ENCODE measurements around the gene FABP1. TPM values are rescaled to one million over a fixed set of nuclear protein-coding genes. Genes with fewer than 3 reads are reported as not detected.

The FABP1 gene
- total and polyA plus RNA-seq, 2 donors (not counting 1 experiment from before 2014, with no cell fraction given): not detected

DNA sequence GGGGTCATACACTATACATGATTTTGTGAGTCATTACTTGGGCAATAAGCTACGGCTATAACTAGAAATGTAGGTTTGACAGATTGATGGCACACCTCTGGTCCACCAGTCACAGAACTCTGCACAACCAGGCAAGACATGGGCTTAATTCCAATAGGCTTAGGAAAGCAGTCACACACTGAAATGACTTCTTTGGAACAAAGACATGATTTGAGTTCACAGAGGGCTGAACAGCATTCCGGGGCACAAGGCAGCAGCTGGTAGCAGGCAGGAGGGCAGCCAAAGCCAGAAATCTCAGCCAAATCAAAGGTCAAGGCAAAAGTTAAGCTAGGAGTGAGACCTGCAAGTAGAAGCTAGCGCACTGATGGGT lies 27.4 kb downstream of the FABP1 start:
- H3K27me3 Mint-ChIP-seq: peaks cover 19% of the 10 kb centered on the region
- Histone ChIP-seq H3K4me2 (replicated peaks; ENCODE audit: low read depth, low read length, poor library complexity, severe bottlenecking) (no peak overlapping the region), H4K20me1 (ENCODE audit: control insufficient read depth, insufficient read depth, low read length, poor library complexity, severe bottlenecking) (no peaks in the 10 kb centered on the region), H3K9me3 (ENCODE audit: control extremely low read depth in 1 of 3, control insufficient read depth in 2 of 3, insufficient read depth in 1 of 3, low read length in 2 of 3) (no peaks in the 10 kb centered on the region), H2AFZ (ENCODE audit: insufficient read depth, low read depth, low read length, poor library complexity, severe bottlenecking) (no peak overlapping the region), H3K27me3 (replicated peaks in 1 of 4; ENCODE audit: control extremely low read depth in 1 of 4, control insufficient read depth in 3 of 4, insufficient read depth in 4 of 4, low read length in 3 of 4) (no peaks in the 10 kb centered on the region), H3K4me1 (ENCODE audit: control insufficient read depth in 2 of 2, insufficient read depth in 2 of 2, low read length in 2 of 2) (no peaks in the 10 kb centered on the region), H3K27ac (ENCODE audit: low read length in 2 of 2) (no peak overlapping the region), H3K79me2 (ENCODE audit: control insufficient read depth, insufficient read depth, low read length) (no peaks in the 10 kb centered on the region), H3K9ac (ENCODE audit: low read length) (no peak overlapping the region), H3K36me3 (replicated peaks in 1 of 2; ENCODE audit: control extremely low read depth in 1 of 2, control insufficient read depth in 1 of 2, extremely low read depth in 1 of 2, insufficient read depth in 2 of 2, low read length in 1 of 2) (no peaks in the 10 kb centered on the region), H3K4me3 (ENCODE audit: control extremely low read depth in 1 of 5, extremely low read depth in 1 of 5, insufficient read depth in 1 of 5, low read depth in 2 of 5, low read length in 4 of 5) (no peak overlapping the region)
- no peak overlapping the region for H3K4me3 Mint-ChIP-seq
- WGBS (ENCODE audit: insufficient coverage): 97% methylated on average over 2 of the region's 3 CpGs
- TF ChIP-seq, protein P1, sequence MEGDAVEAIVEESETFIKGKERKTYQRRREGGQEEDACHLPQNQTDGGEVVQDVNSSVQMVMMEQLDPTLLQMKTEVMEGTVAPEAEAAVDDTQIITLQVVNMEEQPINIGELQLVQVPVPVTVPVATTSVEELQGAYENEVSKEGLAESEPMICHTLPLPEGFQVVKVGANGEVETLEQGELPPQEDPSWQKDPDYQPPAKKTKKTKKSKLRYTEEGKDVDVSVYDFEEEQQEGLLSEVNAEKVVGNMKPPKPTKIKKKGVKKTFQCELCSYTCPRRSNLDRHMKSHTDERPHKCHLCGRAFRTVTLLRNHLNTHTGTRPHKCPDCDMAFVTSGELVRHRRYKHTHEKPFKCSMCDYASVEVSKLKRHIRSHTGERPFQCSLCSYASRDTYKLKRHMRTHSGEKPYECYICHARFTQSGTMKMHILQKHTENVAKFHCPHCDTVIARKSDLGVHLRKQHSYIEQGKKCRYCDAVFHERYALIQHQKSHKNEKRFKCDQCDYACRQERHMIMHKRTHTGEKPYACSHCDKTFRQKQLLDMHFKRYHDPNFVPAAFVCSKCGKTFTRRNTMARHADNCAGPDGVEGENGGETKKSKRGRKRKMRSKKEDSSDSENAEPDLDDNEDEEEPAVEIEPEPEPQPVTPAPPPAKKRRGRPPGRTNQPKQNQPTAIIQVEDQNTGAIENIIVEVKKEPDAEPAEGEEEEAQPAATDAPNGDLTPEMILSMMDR (IDR thresholded peaks at IDR 0.05): no peak
- ATAC-seq (ENCODE audit: low read depth) (no peak), DNase-seq (no peak)
- ChIA-PET POLR2A (no interaction called here), CTCF (interaction anchor here (1.4 kb wide), 1 partner anchor 11 kb away, joined by 3 read pairs; no protein-coding TSS in a partner anchor)
- H3K4me1 Mint-ChIP-seq: no peaks in the 10 kb centered on the region
- no peak overlapping the region for H3K27ac Mint-ChIP-seq
- intact Hi-C loops (cut with micrococcal nuclease): no loop called here
- no peaks in the 10 kb centered on the region for H3K9me3 Mint-ChIP-seq (ENCODE audit: insufficient read depth)

DNA sequence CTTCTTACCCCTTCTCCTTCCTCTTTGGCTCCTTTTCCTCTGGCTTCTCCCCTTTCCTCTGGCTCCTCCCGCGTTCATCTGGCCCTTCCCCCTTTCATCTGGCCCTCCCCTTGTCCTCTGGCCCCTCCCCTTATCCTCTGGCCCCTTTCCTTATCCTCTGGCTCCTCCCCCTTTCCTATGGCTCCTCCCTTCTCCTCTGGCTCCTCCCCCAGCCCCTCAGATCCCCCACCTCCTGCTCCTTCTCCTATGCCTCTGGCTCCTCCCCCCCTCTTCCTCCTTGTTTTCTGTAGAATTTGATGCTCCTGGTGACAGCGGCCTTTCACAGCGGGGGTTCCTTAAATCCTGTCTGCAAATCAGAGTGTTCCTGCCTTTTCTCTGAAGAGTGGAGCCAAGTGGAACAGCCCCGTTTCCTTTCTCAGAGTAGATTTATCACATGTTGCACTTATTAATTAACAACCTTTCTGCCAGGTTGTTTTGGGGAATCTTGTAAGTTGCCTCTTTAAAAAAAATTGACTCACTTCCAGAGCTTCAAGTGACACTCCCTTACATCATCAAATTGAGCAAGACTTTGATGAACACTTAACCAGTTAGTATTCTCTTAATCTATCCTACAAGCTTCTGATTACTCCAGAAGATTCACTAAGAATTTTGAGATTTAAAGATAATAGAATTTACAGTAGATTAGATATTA lies 27.9 kb downstream of the FABP1 start:
- Histone ChIP-seq H3K4me1 (ENCODE audit: control insufficient read depth in 2 of 2, insufficient read depth in 2 of 2, low read length in 2 of 2) (no peaks in the 10 kb centered on the region), H3K36me3 (replicated peaks in 1 of 2; ENCODE audit: control extremely low read depth in 1 of 2, control insufficient read depth in 1 of 2, extremely low read depth in 1 of 2, insufficient read depth in 2 of 2, low read length in 1 of 2) (no peaks in the 10 kb centered on the region), H2AFZ (ENCODE audit: insufficient read depth, low read depth, low read length, poor library complexity, severe bottlenecking) (no peak overlapping the region), H3K9me3 (ENCODE audit: control extremely low read depth in 1 of 3, control insufficient read depth in 2 of 3, insufficient read depth in 1 of 3, low read length in 2 of 3) (no peaks in the 10 kb centered on the region), H3K79me2 (ENCODE audit: control insufficient read depth, insufficient read depth, low read length) (no peaks in the 10 kb centered on the region), H3K27me3 (replicated peaks in 1 of 4; ENCODE audit: control extremely low read depth in 1 of 4, control insufficient read depth in 3 of 4, insufficient read depth in 4 of 4, low read length in 3 of 4) (no peaks in the 10 kb centered on the region), H4K20me1 (ENCODE audit: control insufficient read depth, insufficient read depth, low read length, poor library complexity, severe bottlenecking) (no peaks in the 10 kb centered on the region), H3K9ac (ENCODE audit: low read length) (no peak overlapping the region), H3K4me3 (ENCODE audit: control extremely low read depth in 1 of 5, extremely low read depth in 1 of 5, insufficient read depth in 1 of 5, low read depth in 2 of 5, low read length in 4 of 5) (no peak overlapping the region), H3K4me2 (replicated peaks; ENCODE audit: low read depth, low read length, poor library complexity, severe bottlenecking) (no peak overlapping the region), H3K27ac (ENCODE audit: low read length in 2 of 2) (no peak overlapping the region)
- 79% methylated on average over 5 of the region's 5 CpGs for WGBS (ENCODE audit: insufficient coverage)
- Mint-ChIP-seq H3K27ac (no peak overlapping the region), H3K4me1 (no peaks in the 10 kb centered on the region), H3K9me3 (ENCODE audit: insufficient read depth) (no peaks in the 10 kb centered on the region), H3K4me3 (no peak overlapping the region), H3K27me3 (peaks cover 19% of the 10 kb centered on the region)
- ChIA-PET POLR2A (no interaction called here), CTCF (interaction anchor here (1.4 kb wide), 1 partner anchor 10 kb away, joined by 3 read pairs; no protein-coding TSS in a partner anchor)
- intact Hi-C loops (cut with micrococcal nuclease): no loop called here
- DNase-seq: no peak
- no peak for ATAC-seq (ENCODE audit: low read depth)
- TF ChIP-seq EZH2 (IDR thresholded peaks at IDR 0.05; ENCODE audit: borderline replicate concordance, insufficient read depth, low read depth, low read length, poor library complexity, severe bottlenecking): no peak
- TF ChIP-seq, protein P1 (IDR thresholded peaks at IDR 0.05): no peak
